Adrenal gland (tissue), 12 donors: ENCODE data around the gene PRKCE. TPM values are rescaled to one million over a fixed set of nuclear protein-coding genes. Genes with fewer than 3 reads are reported as not detected.

Source experiments
- DNase-seq, 7 donors: peaks; one replicate each; pipeline ENCODE4 v3.0.0-alpha.2; 2019 to 2020
- H3K27ac ChIP-seq, 5 donors: fragments of 200-600 bp; sonication (generic) in 4 of 5; 1 replicate in 3 of 5; 2 replicates in 2 of 5; pipeline versions ENCODE4 v1.5.1 to v1.8.0; 2016 to 2020; ENCODE audit warnings: mild to moderate bottlenecking in 1 of 5
- H3K27me3 ChIP-seq: fragments of 200-600 bp; 2 replicates; pipeline ENCODE4 v1.8.0; 2021
- H3K36me3 ChIP-seq, 2 donors: fragments of 200-600 bp; replicated peaks in 1 of 2; 1 replicate in 1 of 2; 2 replicates in 1 of 2; pipeline versions ENCODE4 v1.5.1 to v1.8.0; 2018 to 2022
- H3K4me1 ChIP-seq, 2 donors: fragments of 200-600 bp; replicated peaks in 1 of 2; 1 replicate in 1 of 2; 2 replicates in 1 of 2; pipeline versions ENCODE4 v1.5.1 to v1.8.0; 2018 to 2021
- H3K4me3 ChIP-seq, 4 donors: fragments of 200-600 bp; sonication (generic) in 3 of 4; one replicate each; pipeline ENCODE4 v1.5.1; 2016 to 2018
- H3K9me3 ChIP-seq, 3 donors: fragments of 200-600 bp; sonication (generic) in 1 of 3; replicated peaks in 1 of 3; 1 replicate in 2 of 3; 2 replicates in 1 of 3; pipeline versions ENCODE4 v1.5.1 to v1.8.0; 2016 to 2021
- CTCF ChIP-seq, 6 experiments: fragments of 450-650 bp in 4 of 6; fragments of 200-600 bp in 2 of 6; sonication (generic) in 1 of 6; IDR thresholded peaks; 1 replicate in 5 of 6; 2 replicates in 1 of 6; pipeline versions ENCODE4 v1.5.1 to v1.8.0; 2016 to 2021; ENCODE audit warnings: antibody characterized with exemption in 6 of 6, mild to moderate bottlenecking in 2 of 6, moderate library complexity in 1 of 6
- POLR2A ChIP-seq, 2 donors: fragments of 450-650 bp; IDR thresholded peaks; one replicate each; pipeline ENCODE4 v1.6.1; 2017; ENCODE audit warnings: antibody characterized with exemption in 2 of 2, mild to moderate bottlenecking in 2 of 2, moderate library complexity in 1 of 2
- WGBS, 4 donors: extraction: QIAGEN DNeasy Blood & Tissue Kit in 2 of 4; methylation state at CpG; one replicate each; pipeline versions ENCODE4 v1.1.5 to v1.1.7; 2013 to 2017; 5-methylcytosine and 5-hydroxymethylcytosine counted together
- intact Hi-C, 2 donors: fragments of 100-400 bp; cut with DNase I; formaldehyde crosslinking; loops; one replicate each; pipeline versions ENCODE4 v1.14.1 to v1.15.0; 2022 to 2023
- polyA plus RNA-seq, 3 donors: library from polyadenylated mRNA; stranded (reverse); fragments of 200-250 nt in 2 of 3; fragments of 350-450 nt in 1 of 3; fragmentation: Illumina TruSeq in 1 of 3; extraction: RNeasy Lipid Tissue Mini Kit (QIAGEN cat#74804) in 1 of 3; gene quantifications; one replicate each; pipeline ENCODE4 v1.2.3, GENCODE V29; 2013 to 2014
- total RNA-seq, 9 donors: library from RNA; depleted of rRNA in 4 of 9; stranded (reverse); fragments of >200 nt in 4 of 9; fragments of 120-200 nt in 1 of 9; fragmentation: NEBNext Ultra II Directional in 1 of 9; extraction: Animal tissue kit (Norgen Biotek cat#: 25700) in 1 of 9; gene quantifications; one replicate each; pipeline versions ENCODE4 v1.1.0 to v1.2.4, GENCODE V29; 2013 to 2023
- donor health status: healthy with polysubstance abuse.
- donor health status: Bipolar disorder and iron deficiency.
- donor health status: DM: yes; HTN: yes; CAD: no.
- donor health status: DM: no; HTN: no; CAD: no.
- donor health status: DM: no; HTN: no; CAD: no.
- donor health status: DM: yes; HTN: yes; CAD: no.

Gene PRKCE
- total and polyA plus RNA-seq, 12 donors, result 1.9 to 19.2 (median 8.0) TPM

GRCh38 chr2:46062637-46063412 is 411.4 kb downstream of the PRKCE start:
- Histone ChIP-seq H3K4me1 (peaks cover 0 to 8% of the 10 kb centered on the region in 2 donors), H3K27ac (peak overlapping the region in 1 of 5 donors; percentile 24), H3K9me3 (no peaks in the 10 kb centered on the region)

GRCh38 chr2:46064396-46064795 is 412.9 kb downstream of the PRKCE start:
- no peak for DNase-seq
- WGBS, 4 donors, result 85 to 95% (median 91%) methylated on average over 1 of the region's 1 CpG
- intact Hi-C loops, result loop anchor here (5.0 to 10.0 kb wide), 4 partner anchors 230 to 393 kb away; partner anchors contain the start of gene EPAS1 (in 1 of the 2)
- Histone ChIP-seq H3K36me3 (no peaks in the 10 kb centered on the region), H3K4me1 (peaks cover 0 to 8% of the 10 kb centered on the region in 2 donors), H3K27ac (no peak overlapping the region), H3K9me3 (no peaks in the 10 kb centered on the region), H3K4me3 (no peak overlapping the region), H3K27me3 (no peaks in the 10 kb centered on the region)
- TF ChIP-seq POLR2A (IDR thresholded peaks at IDR 0.05) (no peak), CTCF (IDR thresholded peaks at IDR 0.05) (no peak)

More at GRCh38 chr2:46062637-46063412, 411.4 kb downstream of the PRKCE start:
- intact Hi-C loops, result loop anchor here (5.0 to 10.0 kb wide), 4 partner anchors 232 to 394 kb away; partner anchors contain the start of gene EPAS1 (in 1 of the 2)
- Histone ChIP-seq H3K36me3 (no peaks in the 10 kb centered on the region), H3K27me3 (no peaks in the 10 kb centered on the region), H3K4me3 (no peak overlapping the region)
- peak; percentile 69 to 93 (median 81) for DNase-seq
- 38 to 42% (median 41%) methylated on average over 15 of the region's 15 CpGs for WGBS, 4 donors
- no peak for TF ChIP-seq POLR2A (IDR thresholded peaks at IDR 0.05)
- TF ChIP-seq CTCF (IDR thresholded peaks at IDR 0.05), result peak; percentile 80 to 90 (median 88)

GRCh38 chr2:46065152-46065551 is 413.7 kb downstream of the PRKCE start:
- no peaks in the 10 kb centered on the region for H3K27me3 ChIP-seq
- no peak overlapping the region for H3K27ac ChIP-seq
- TF ChIP-seq CTCF (IDR thresholded peaks at IDR 0.05) (no peak), POLR2A (IDR thresholded peaks at IDR 0.05) (no peak)
- H3K4me3 ChIP-seq, result no peak overlapping the region
- peaks cover 0 to 8% of the 10 kb centered on the region in 2 donors for H3K4me1 ChIP-seq
- DNase-seq, result no peak
- WGBS, 4 donors, result 92 to 97% (median 96%) methylated on average over 4 of the region's 4 CpGs
- intact Hi-C loops, result loop anchor here in 1 of 2 donors (10.0 kb wide), 1 partner anchor 230 kb away; the partner anchor contains the start of gene EPAS1
- no peaks in the 10 kb centered on the region for H3K36me3 ChIP-seq
- H3K9me3 ChIP-seq, result no peaks in the 10 kb centered on the region

GRCh38 chr2:46066116-46066515 is 414.6 kb downstream of the PRKCE start:
- WGBS, 4 donors, result 70 to 87% (median 77%) methylated on average over 3 of the region's 3 CpGs
- no peak for DNase-seq
- H3K27me3 ChIP-seq, result no peaks in the 10 kb centered on the region
- no peaks in the 10 kb centered on the region for H3K9me3 ChIP-seq
- H3K4me3 ChIP-seq, result no peak overlapping the region
- intact Hi-C loops, result loop anchor here in 1 of 2 donors (10.0 kb wide), 1 partner anchor 229 kb away; the partner anchor contains the start of gene EPAS1
- H3K36me3 ChIP-seq, result no peaks in the 10 kb centered on the region
- TF ChIP-seq CTCF (IDR thresholded peaks at IDR 0.05), result no peak
- no peak for TF ChIP-seq POLR2A (IDR thresholded peaks at IDR 0.05)
- H3K27ac ChIP-seq, result no peak overlapping the region
- H3K4me1 ChIP-seq, result peaks cover 0 to 8% of the 10 kb centered on the region in 2 donors
